CD14-positive monocyte (primary cell): Measurements from ENCODE around the gene GOLIM4. TPM values are rescaled to one million over a fixed set of nuclear protein-coding genes. Genes with fewer than 3 reads are reported as not detected.

Experiments used
- DNase-seq, 3 donors: peaks; one replicate each; pipeline ENCODE4 v3.0.0-alpha.2; 2011 to 2022
- H2AFZ ChIP-seq: 2 replicates; pipeline ENCODE4 v1.6.0; 2012; ENCODE audit warnings: mild to moderate bottlenecking, low read depth, low read length, inconsistent platforms; ENCODE audit not compliant: insufficient read depth, poor library complexity, severe bottlenecking
- H3K27ac ChIP-seq, 2 donors: 1 replicate in 1 of 2; 2 replicates in 1 of 2; pipeline ENCODE4 v1.5.1; 2012 to 2013; ENCODE audit warnings: low read length in 2 of 2, control low read depth in 1 of 2, inconsistent platforms in 1 of 2, low read depth in 1 of 2, mild to moderate bottlenecking in 1 of 2
- H3K27me3 ChIP-seq, 2 donors: one replicate each; pipeline versions ENCODE4 v1.6.0 to v1.6.1; 2011 to 2013; ENCODE audit warnings: low read length in 2 of 2; ENCODE audit not compliant: control insufficient read depth in 2 of 2, insufficient read depth in 2 of 2
- H3K36me3 ChIP-seq, 2 donors: replicated peaks in 1 of 2; 1 replicate in 1 of 2; 2 replicates in 1 of 2; pipeline versions ENCODE4 v1.5.1 to v1.6.1; 2012 to 2013; ENCODE audit warnings: low read length in 2 of 2, control low read depth in 1 of 2, inconsistent platforms in 1 of 2, mild to moderate bottlenecking in 1 of 2; ENCODE audit not compliant: insufficient read depth in 2 of 2, control insufficient read depth in 1 of 2
- H3K4me1 ChIP-seq, 2 donors: 1 replicate in 1 of 2; 2 replicates in 1 of 2; pipeline versions ENCODE4 v1.5.1 to v1.6.1; 2012 to 2013; ENCODE audit warnings: low read length in 2 of 2, control low read depth in 1 of 2, inconsistent platforms in 1 of 2, mild to moderate bottlenecking in 1 of 2, moderate library complexity in 1 of 2; ENCODE audit not compliant: insufficient read depth in 2 of 2, control insufficient read depth in 1 of 2
- H3K4me2 ChIP-seq: replicated peaks from 2 replicates; pipeline ENCODE3; 2012; ENCODE audit warnings: low read length, moderate library complexity, mild to moderate bottlenecking; ENCODE audit not compliant: poor library complexity, severe bottlenecking; ENCODE audit errors: extremely low read depth
- H3K4me3 ChIP-seq, 3 experiments: fragments of 200-600 bp in 1 of 3; sonication (generic) in 1 of 3; replicated peaks in 1 of 3; 1 replicate in 2 of 3; 2 replicates in 1 of 3; pipeline ENCODE4 v1.5.1; 2011 to 2013; ENCODE audit warnings: low read length in 3 of 3, mild to moderate bottlenecking in 3 of 3, control low read depth in 2 of 3, low read depth in 2 of 3, inconsistent platforms in 1 of 3, moderate library complexity in 1 of 3
- H3K79me2 ChIP-seq: 2 replicates; pipeline ENCODE4 v1.6.0; 2012; ENCODE audit warnings: mild to moderate bottlenecking, control low read depth, inconsistent platforms, low read length, moderate library complexity; ENCODE audit not compliant: insufficient read depth
- H3K9ac ChIP-seq: 2 replicates; pipeline ENCODE4 v1.6.0; 2017; ENCODE audit warnings: low read length, mild to moderate bottlenecking; ENCODE audit not compliant: insufficient read depth, poor library complexity, severe bottlenecking
- H3K9me3 ChIP-seq, 2 donors: replicated peaks in 1 of 2; 1 replicate in 1 of 2; 2 replicates in 1 of 2; pipeline versions ENCODE4 v1.5.1 to v1.6.1; 2012 to 2013; ENCODE audit warnings: low read length in 2 of 2, control low read depth in 1 of 2; ENCODE audit not compliant: control insufficient read depth in 1 of 2, insufficient read depth in 1 of 2
- H4K20me1 ChIP-seq: 2 replicates; pipeline ENCODE4 v1.6.0; 2012; ENCODE audit warnings: mild to moderate bottlenecking, low read length, control low read depth, moderate library complexity; ENCODE audit not compliant: insufficient read depth
- H3K27ac Mint-ChIP-seq, 7 donors: one replicate each; pipeline ENCODE4 v1.8.0; 2020; ENCODE audit warnings: mild to moderate bottlenecking in 7 of 7, mixed read lengths in 7 of 7, moderate library complexity in 6 of 7, inconsistent platforms in 2 of 7
- H3K27me3 Mint-ChIP-seq, 3 donors: one replicate each; pipeline ENCODE4 v1.8.0; 2021 to 2022; ENCODE audit warnings: low read depth in 3 of 3, mild to moderate bottlenecking in 3 of 3, mixed read lengths in 3 of 3, moderate library complexity in 3 of 3, inconsistent platforms in 1 of 3
- H3K36me3 Mint-ChIP-seq, 2 donors: one replicate each; pipeline ENCODE4 v1.8.0; 2020; ENCODE audit warnings: mixed read lengths in 2 of 2, inconsistent platforms in 1 of 2, mild to moderate bottlenecking in 1 of 2
- H3K4me1 Mint-ChIP-seq: one replicate; pipeline ENCODE4 v1.8.0; 2020; ENCODE audit warnings: mild to moderate bottlenecking, mixed read lengths
- H3K4me3 Mint-ChIP-seq, 2 donors: one replicate each; pipeline ENCODE4 v1.8.0; 2020; ENCODE audit warnings: mild to moderate bottlenecking in 2 of 2, mixed read lengths in 2 of 2, moderate library complexity in 1 of 2
- H3K9me3 Mint-ChIP-seq, 7 donors: one replicate each; pipeline ENCODE4 v1.8.0; 2020 to 2022; ENCODE audit warnings: mixed read lengths in 7 of 7, mild to moderate bottlenecking in 6 of 7, moderate library complexity in 6 of 7, inconsistent platforms in 2 of 7
- WGBS: methylation state at CpG from one replicate; pipeline ENCODE4 v1.1.5; 2013; ENCODE audit warnings: missing lambda C conversion rate; ENCODE audit not compliant: insufficient coverage; 5-methylcytosine and 5-hydroxymethylcytosine counted together
- intact Hi-C, 2 donors: fragments of 100-400 bp; cut with micrococcal nuclease; formaldehyde crosslinking; loops; one replicate each; pipeline versions ENCODE4 v1.15.0 to v1.15.1; 2023
- polyA plus RNA-seq, 3 donors: library from polyadenylated mRNA; depleted of rRNA in 1 of 3; unstranded in 2 of 3; stranded (reverse) in 1 of 3; fragments of 300-500 nt in 2 of 3; fragments of >200 nt in 1 of 3; fragmentation: Illumina TruSeq in 2 of 3; gene quantifications; 1 replicate in 2 of 3; 2 replicates in 1 of 3; pipeline ENCODE4 v1.2.3, GENCODE V29; 2012 to 2021
- TF ChIP-seq, protein P1 (sequence below): fragments of 200-600 bp; IDR thresholded peaks from one replicate; pipeline ENCODE4 v1.8.0; 2022; ENCODE audit warnings: antibody characterized with exemption, mild to moderate bottlenecking

GOLIM4 gene
- polyA plus RNA-seq, 3 donors = 3.5 to 6.4 (median 5.8) TPM

DNA sequence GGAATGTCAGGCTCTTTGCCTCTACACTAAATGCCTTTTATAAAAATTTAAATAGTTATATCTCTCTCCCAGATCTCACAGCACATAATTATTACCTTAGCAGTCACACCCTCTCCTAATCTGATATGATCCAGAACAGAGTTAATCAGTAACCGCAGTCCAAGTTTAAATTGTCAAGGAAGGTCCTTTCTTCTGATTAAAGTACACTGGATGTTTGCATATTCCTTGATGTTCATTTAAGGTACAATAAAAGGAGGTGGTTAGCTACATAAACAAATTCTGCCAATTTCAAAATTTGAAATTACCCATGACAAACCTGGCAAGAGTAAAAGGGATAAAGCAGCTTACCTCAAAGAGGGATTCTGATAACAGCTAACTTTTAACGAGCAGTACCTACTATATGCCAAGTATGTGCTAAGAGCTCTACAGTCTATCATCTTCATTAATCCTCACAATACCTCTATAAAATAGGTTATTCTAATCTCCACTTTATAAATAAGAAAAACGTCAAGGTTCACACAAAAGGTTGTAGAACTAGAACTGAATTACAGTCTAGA lies 4.3 kb downstream of the GOLIM4 start:
- no peak overlapping the region for H3K4me3 ChIP-seq
- no peak overlapping the region for H3K9ac ChIP-seq
- H3K27me3 Mint-ChIP-seq = no peaks in the 10 kb centered on the region
- H3K4me3 Mint-ChIP-seq = no peak overlapping the region
- no peaks in the 10 kb centered on the region for H3K27me3 ChIP-seq
- peaks cover 22% of the 10 kb centered on the region in 2 donors for H3K4me1 ChIP-seq
- no peaks in the 10 kb centered on the region for H3K36me3 Mint-ChIP-seq
- H3K79me2 ChIP-seq = peaks cover 66% of the 10 kb centered on the region
- TF ChIP-seq, protein P1, sequence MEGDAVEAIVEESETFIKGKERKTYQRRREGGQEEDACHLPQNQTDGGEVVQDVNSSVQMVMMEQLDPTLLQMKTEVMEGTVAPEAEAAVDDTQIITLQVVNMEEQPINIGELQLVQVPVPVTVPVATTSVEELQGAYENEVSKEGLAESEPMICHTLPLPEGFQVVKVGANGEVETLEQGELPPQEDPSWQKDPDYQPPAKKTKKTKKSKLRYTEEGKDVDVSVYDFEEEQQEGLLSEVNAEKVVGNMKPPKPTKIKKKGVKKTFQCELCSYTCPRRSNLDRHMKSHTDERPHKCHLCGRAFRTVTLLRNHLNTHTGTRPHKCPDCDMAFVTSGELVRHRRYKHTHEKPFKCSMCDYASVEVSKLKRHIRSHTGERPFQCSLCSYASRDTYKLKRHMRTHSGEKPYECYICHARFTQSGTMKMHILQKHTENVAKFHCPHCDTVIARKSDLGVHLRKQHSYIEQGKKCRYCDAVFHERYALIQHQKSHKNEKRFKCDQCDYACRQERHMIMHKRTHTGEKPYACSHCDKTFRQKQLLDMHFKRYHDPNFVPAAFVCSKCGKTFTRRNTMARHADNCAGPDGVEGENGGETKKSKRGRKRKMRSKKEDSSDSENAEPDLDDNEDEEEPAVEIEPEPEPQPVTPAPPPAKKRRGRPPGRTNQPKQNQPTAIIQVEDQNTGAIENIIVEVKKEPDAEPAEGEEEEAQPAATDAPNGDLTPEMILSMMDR = no peak
- peaks cover 26% of the 10 kb centered on the region for H4K20me1 ChIP-seq
- no peak overlapping the region for H3K27ac Mint-ChIP-seq
- H3K4me2 ChIP-seq = no peak overlapping the region
- WGBS = no CpG with 5 or more reads among the region's 3 CpGs
- H3K36me3 ChIP-seq = no peaks in the 10 kb centered on the region
- intact Hi-C loops = no loop called here
- no peaks in the 10 kb centered on the region for H3K9me3 Mint-ChIP-seq
- no peak overlapping the region for H2AFZ ChIP-seq
- no peak overlapping the region for H3K27ac ChIP-seq
- H3K9me3 ChIP-seq = no peaks in the 10 kb centered on the region
- DNase-seq = no peak
- H3K4me1 Mint-ChIP-seq = peaks cover 38% of the 10 kb centered on the region

DNA sequence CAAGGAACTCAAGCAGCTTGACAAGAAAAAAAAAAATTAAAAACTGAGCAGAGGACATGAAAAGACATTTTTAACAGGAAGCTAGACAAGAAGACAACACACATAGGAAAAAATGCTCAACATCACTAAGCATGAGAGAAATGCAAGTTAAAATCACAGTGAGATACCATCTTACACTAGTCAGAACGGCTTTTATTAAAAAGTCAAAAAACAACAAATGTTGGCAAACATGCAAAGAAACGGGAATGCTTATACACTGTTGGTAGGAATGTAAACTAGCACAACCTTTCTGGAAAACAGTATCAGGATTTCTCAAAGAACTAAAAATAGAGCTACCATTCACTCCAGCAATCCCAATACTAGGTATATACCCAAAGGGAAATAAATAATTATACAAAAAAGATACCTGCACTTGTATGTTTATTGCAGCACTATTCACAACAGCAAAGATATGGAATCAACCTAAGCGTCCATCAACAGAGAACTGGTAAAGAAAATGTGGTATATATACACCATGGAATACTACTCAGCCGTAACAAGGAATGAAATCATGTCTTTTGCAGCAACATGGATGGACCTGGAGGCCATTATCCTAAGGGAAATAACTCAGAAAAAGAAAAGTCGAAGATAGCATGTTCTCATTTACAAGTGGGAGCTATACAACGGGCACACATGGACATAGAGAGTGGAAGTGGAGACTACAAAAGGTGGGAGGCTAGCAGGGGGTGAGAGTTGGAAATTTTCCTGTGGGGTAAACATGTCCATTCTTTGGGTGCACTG lies 5.2 kb downstream of the GOLIM4 start:
- H3K27ac Mint-ChIP-seq = peak overlapping the region in 1 of 7 donors; percentile 3
- peaks cover 37% of the 10 kb centered on the region for H3K4me1 Mint-ChIP-seq
- no peak overlapping the region for H3K27ac ChIP-seq
- no peaks in the 10 kb centered on the region for H3K9me3 ChIP-seq
- no peaks in the 10 kb centered on the region for H3K27me3 ChIP-seq
- intact Hi-C loops = no loop called here
- peaks cover 27% of the 10 kb centered on the region for H4K20me1 ChIP-seq
- H3K4me1 ChIP-seq = peaks cover 20% of the 10 kb centered on the region in 2 donors
- H3K27me3 Mint-ChIP-seq = no peaks in the 10 kb centered on the region
- no peaks in the 10 kb centered on the region for H3K36me3 ChIP-seq
- H3K4me2 ChIP-seq = no peak overlapping the region
- no peaks in the 10 kb centered on the region for H3K9me3 Mint-ChIP-seq
- no peak overlapping the region for H3K4me3 ChIP-seq
- H3K36me3 Mint-ChIP-seq = no peaks in the 10 kb centered on the region
- H3K4me3 Mint-ChIP-seq = no peak overlapping the region
- DNase-seq = no peak
- 94% methylated on average over 2 of the region's 6 CpGs for WGBS
- TF ChIP-seq, protein P1 = no peak
- peaks cover 73% of the 10 kb centered on the region for H3K79me2 ChIP-seq
- H3K9ac ChIP-seq = no peak overlapping the region
- H2AFZ ChIP-seq = no peak overlapping the region
